Measurements from ENCODE around the gene CCPG1. TPM values are rescaled to one million over a fixed set of nuclear protein-coding genes. Genes with fewer than 3 reads are reported as not detected.
A peak's percentile ranks its signal among the peaks of the same experiment; 100 is the strongest.

CCPG1 gene
- total and polyA plus RNA-seq, 9 donors: 22.1 to 30.9 (median 27.3) TPM

DNA sequence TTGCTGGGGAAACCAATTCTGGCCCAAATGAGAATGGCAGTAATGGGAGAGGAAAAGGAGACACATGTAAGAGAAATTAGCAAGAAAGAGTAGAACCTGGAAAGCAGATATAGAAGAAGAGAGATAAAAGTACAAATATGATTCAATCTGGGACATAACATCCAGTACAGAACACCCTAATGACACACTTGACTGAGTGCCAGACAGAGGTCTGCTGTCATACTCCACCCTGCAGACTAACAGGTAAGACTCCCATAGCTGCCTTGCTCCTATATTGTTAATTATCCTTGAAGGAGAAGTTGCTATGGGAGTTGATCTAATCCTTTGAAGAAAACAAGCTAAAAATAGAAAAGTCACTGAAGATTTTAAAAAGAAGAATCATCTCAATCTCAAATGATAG is 21.1 kb downstream of the CCPG1 start:
- H3K36me3 ChIP-seq (ENCODE audit: control insufficient read depth, insufficient read depth, low read length): no peaks in the 10 kb centered on the region

GRCh38 chr15:55383687-55384086 is 24.5 kb downstream of the CCPG1 start:
- Histone ChIP-seq H3K27ac (ENCODE audit: low read length) (no peak overlapping the region), H3K4me1 (ENCODE audit: control insufficient read depth, insufficient read depth, low read length) (no peaks in the 10 kb centered on the region), H3K36me3 (ENCODE audit: control insufficient read depth, insufficient read depth, low read length) (peaks cover 4% of the 10 kb centered on the region), H3K9me3 (replicated peaks; ENCODE audit: control insufficient read depth, low read depth, low read length) (no peaks in the 10 kb centered on the region), H3K4me3 (ENCODE audit: low read length) (no peak overlapping the region), H3K27me3 (ENCODE audit: control insufficient read depth, insufficient read depth, low read length) (no peaks in the 10 kb centered on the region)
- no peak for DNase-seq
- 100% methylated on average over 1 of the region's 2 CpGs for WGBS (ENCODE audit: insufficient coverage)

More for the DNA sequence above, 21.1 kb downstream of the CCPG1 start:
- Histone ChIP-seq H3K9me3 (replicated peaks; ENCODE audit: control insufficient read depth, low read depth, low read length) (no peaks in the 10 kb centered on the region), H3K4me3 (ENCODE audit: low read length) (no peak overlapping the region), H3K27me3 (ENCODE audit: control insufficient read depth, insufficient read depth, low read length) (no peaks in the 10 kb centered on the region), H3K4me1 (ENCODE audit: control insufficient read depth, insufficient read depth, low read length) (no peaks in the 10 kb centered on the region), H3K27ac (ENCODE audit: low read length) (no peak overlapping the region)
- DNase-seq: no peak

- Histone ChIP-seq H3K36me3 (ENCODE audit: control insufficient read depth, insufficient read depth, low read length) (peaks cover 6% of the 10 kb centered on the region), H3K4me3 (ENCODE audit: low read length) (no peak overlapping the region), H3K27ac (ENCODE audit: low read length) (no peak overlapping the region), H3K27me3 (ENCODE audit: control insufficient read depth, insufficient read depth, low read length) (no peaks in the 10 kb centered on the region), H3K9me3 (replicated peaks; ENCODE audit: control insufficient read depth, low read depth, low read length) (no peaks in the 10 kb centered on the region), H3K4me1 (ENCODE audit: control insufficient read depth, insufficient read depth, low read length) (no peaks in the 10 kb centered on the region)
- no peak for DNase-seq
These were observed 26.6 kb downstream of the CCPG1 start for GRCh38 chr15:55381595-55381994.

DNA sequence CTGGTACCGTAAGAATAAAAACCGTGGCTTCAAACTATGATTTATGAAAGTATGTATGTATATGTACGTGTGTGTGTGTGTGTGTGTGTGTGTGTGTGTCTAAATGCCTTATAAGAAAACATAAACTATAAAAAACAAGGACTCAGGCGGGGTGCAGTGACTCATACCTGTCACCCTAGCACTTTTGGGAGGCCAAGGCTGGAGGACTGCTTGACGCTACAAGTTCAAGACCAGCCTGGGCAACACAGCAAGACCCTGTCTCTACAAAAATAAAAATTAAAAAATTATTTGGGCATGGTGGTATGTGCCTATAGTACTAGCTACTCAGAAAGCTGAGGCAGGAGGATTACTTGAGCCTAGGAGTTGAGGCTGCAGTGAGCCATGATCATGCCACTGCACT is 29.1 kb downstream of the CCPG1 start:
- Histone ChIP-seq H3K9me3 (replicated peaks; ENCODE audit: control insufficient read depth, low read depth, low read length) (no peaks in the 10 kb centered on the region), H3K4me3 (ENCODE audit: low read length) (no peak overlapping the region), H3K36me3 (ENCODE audit: control insufficient read depth, insufficient read depth, low read length) (peaks cover 6% of the 10 kb centered on the region), H3K27ac (ENCODE audit: low read length) (no peak overlapping the region), H3K27me3 (ENCODE audit: control insufficient read depth, insufficient read depth, low read length) (no peaks in the 10 kb centered on the region), H3K4me1 (ENCODE audit: control insufficient read depth, insufficient read depth, low read length) (no peaks in the 10 kb centered on the region)
- DNase-seq: no peak
- WGBS (ENCODE audit: insufficient coverage): no CpG with 5 or more reads among the region's 5 CpGs

- DNase-seq: no peak
- Histone ChIP-seq H3K9me3 (replicated peaks; ENCODE audit: control insufficient read depth, low read depth, low read length) (no peaks in the 10 kb centered on the region), H3K4me3 (ENCODE audit: low read length) (no peak overlapping the region), H3K4me1 (ENCODE audit: control insufficient read depth, insufficient read depth, low read length) (no peaks in the 10 kb centered on the region), H3K27ac (ENCODE audit: low read length) (no peak overlapping the region), H3K27me3 (ENCODE audit: control insufficient read depth, insufficient read depth, low read length) (no peaks in the 10 kb centered on the region), H3K36me3 (ENCODE audit: control insufficient read depth, insufficient read depth, low read length) (peaks cover 5% of the 10 kb centered on the region)
- WGBS (ENCODE audit: insufficient coverage): no CpG with 5 or more reads among the region's 3 CpGs
These were observed 35.3 kb downstream of the CCPG1 start for GRCh38 chr15:55372701-55373440.

- H3K27me3 ChIP-seq (ENCODE audit: control insufficient read depth, insufficient read depth, low read length): no peaks in the 10 kb centered on the region
- H3K27ac ChIP-seq (ENCODE audit: low read length): no peak overlapping the region
- no peak for DNase-seq
- H3K4me3 ChIP-seq (ENCODE audit: low read length): no peak overlapping the region
- no peaks in the 10 kb centered on the region for H3K4me1 ChIP-seq (ENCODE audit: control insufficient read depth, insufficient read depth, low read length)
- peaks cover 3% of the 10 kb centered on the region for H3K36me3 ChIP-seq (ENCODE audit: control insufficient read depth, insufficient read depth, low read length)
- WGBS (ENCODE audit: insufficient coverage): no CpG with 5 or more reads among the region's 1 CpG
- H3K9me3 ChIP-seq (replicated peaks; ENCODE audit: control insufficient read depth, low read depth, low read length): no peaks in the 10 kb centered on the region
These were observed 41.2 kb downstream of the CCPG1 start for GRCh38 chr15:55366981-55367380.

DNA sequence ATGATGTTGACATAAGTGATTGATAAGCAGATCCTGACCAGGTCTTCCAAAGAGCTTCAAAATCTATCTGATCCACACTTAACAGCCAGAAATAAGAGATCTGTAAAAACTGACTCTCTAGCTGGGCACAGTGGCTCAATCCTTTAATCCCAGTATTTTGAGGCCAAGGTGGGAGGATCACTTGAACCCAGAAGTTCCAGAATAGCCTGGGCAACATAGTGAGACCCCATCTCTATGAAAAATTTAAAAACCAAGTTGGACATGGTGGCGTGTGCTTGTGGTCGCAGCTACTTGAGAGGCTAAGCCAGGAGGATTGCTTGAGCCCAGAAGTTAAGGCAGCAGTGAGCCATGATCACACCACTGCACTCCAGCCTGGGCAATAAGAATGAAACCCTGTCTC is 45.5 kb downstream of the CCPG1 start:
- Histone ChIP-seq H3K27ac (ENCODE audit: low read length) (no peak overlapping the region), H3K9me3 (replicated peaks; ENCODE audit: control insufficient read depth, low read depth, low read length) (no peaks in the 10 kb centered on the region), H3K4me1 (ENCODE audit: control insufficient read depth, insufficient read depth, low read length) (no peaks in the 10 kb centered on the region), H3K27me3 (ENCODE audit: control insufficient read depth, insufficient read depth, low read length) (no peaks in the 10 kb centered on the region), H3K36me3 (ENCODE audit: control insufficient read depth, insufficient read depth, low read length) (peaks cover 10% of the 10 kb centered on the region), H3K4me3 (ENCODE audit: low read length) (no peak overlapping the region)
- WGBS (ENCODE audit: insufficient coverage): 100% methylated on average over 2 of the region's 2 CpGs
- no peak for DNase-seq

GRCh38 chr15:55361048-55361447 is 47.1 kb downstream of the CCPG1 start:
- Histone ChIP-seq H3K36me3 (ENCODE audit: control insufficient read depth, insufficient read depth, low read length) (peaks cover 10% of the 10 kb centered on the region), H3K27me3 (ENCODE audit: control insufficient read depth, insufficient read depth, low read length) (no peaks in the 10 kb centered on the region)
- 94% methylated on average over 3 of the region's 10 CpGs for WGBS (ENCODE audit: insufficient coverage)

GRCh38 chr15:55360256-55360655 is 47.9 kb downstream of the CCPG1 start:
- WGBS (ENCODE audit: insufficient coverage): no CpG with 5 or more reads among the region's 6 CpGs
- H3K9me3 ChIP-seq (replicated peaks; ENCODE audit: control insufficient read depth, low read depth, low read length): no peaks in the 10 kb centered on the region
- no peaks in the 10 kb centered on the region for H3K4me1 ChIP-seq (ENCODE audit: control insufficient read depth, insufficient read depth, low read length)
- DNase-seq: peak; percentile 5
- peaks cover 10% of the 10 kb centered on the region for H3K36me3 ChIP-seq (ENCODE audit: control insufficient read depth, insufficient read depth, low read length)
- no peak overlapping the region for H3K4me3 ChIP-seq (ENCODE audit: low read length)
- no peaks in the 10 kb centered on the region for H3K27me3 ChIP-seq (ENCODE audit: control insufficient read depth, insufficient read depth, low read length)
- H3K27ac ChIP-seq (ENCODE audit: low read length): no peak overlapping the region

More at GRCh38 chr15:55361048-55361447, 47.1 kb downstream of the CCPG1 start:
- no peaks in the 10 kb centered on the region for H3K9me3 ChIP-seq (replicated peaks; ENCODE audit: control insufficient read depth, low read depth, low read length)
- H3K4me1 ChIP-seq (ENCODE audit: control insufficient read depth, insufficient read depth, low read length): no peaks in the 10 kb centered on the region
- no peak overlapping the region for H3K27ac ChIP-seq (ENCODE audit: low read length)
- H3K4me3 ChIP-seq (ENCODE audit: low read length): no peak overlapping the region
- no peak for DNase-seq

- Histone ChIP-seq H3K9me3 (replicated peaks; ENCODE audit: control insufficient read depth, low read depth, low read length) (no peaks in the 10 kb centered on the region), H3K4me1 (ENCODE audit: control insufficient read depth, insufficient read depth, low read length) (no peaks in the 10 kb centered on the region), H3K4me3 (ENCODE audit: low read length) (no peak overlapping the region), H3K27me3 (ENCODE audit: control insufficient read depth, insufficient read depth, low read length) (no peaks in the 10 kb centered on the region), H3K36me3 (ENCODE audit: control insufficient read depth, insufficient read depth, low read length) (peaks cover 10% of the 10 kb centered on the region), H3K27ac (ENCODE audit: low read length) (no peak overlapping the region)
- DNase-seq: no peak
These were observed 49.7 kb downstream of the CCPG1 start for GRCh38 chr15:55358471-55358870.

DNA sequence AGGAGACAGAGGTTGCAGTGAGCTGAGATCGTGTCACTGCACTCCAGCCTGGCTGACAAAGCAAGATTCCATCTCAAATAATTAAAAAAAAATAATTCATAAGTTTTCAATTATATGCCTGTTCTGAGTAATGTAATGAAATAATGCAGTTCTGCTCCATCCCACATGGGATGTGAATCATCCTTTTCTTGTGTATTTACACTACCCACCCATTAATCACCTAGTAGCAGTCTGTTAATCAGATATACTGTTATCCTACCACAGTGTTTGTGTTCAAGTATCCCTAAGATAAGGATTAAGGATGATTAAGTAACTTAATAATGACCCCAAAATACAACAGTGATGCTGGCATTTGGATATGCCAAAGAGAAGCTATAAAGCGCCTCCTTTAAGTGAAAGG is 50.4 kb downstream of the CCPG1 start:
- Histone ChIP-seq H3K27ac (ENCODE audit: low read length) (no peak overlapping the region), H3K4me1 (ENCODE audit: control insufficient read depth, insufficient read depth, low read length) (no peaks in the 10 kb centered on the region), H3K36me3 (ENCODE audit: control insufficient read depth, insufficient read depth, low read length) (peaks cover 10% of the 10 kb centered on the region), H3K27me3 (ENCODE audit: control insufficient read depth, insufficient read depth, low read length) (no peaks in the 10 kb centered on the region), H3K9me3 (replicated peaks; ENCODE audit: control insufficient read depth, low read depth, low read length) (no peaks in the 10 kb centered on the region), H3K4me3 (ENCODE audit: low read length) (no peak overlapping the region)
- WGBS (ENCODE audit: insufficient coverage): no CpG with 5 or more reads among the region's 2 CpGs
- DNase-seq: no peak

Measured in muscle of leg (tissue), 11 donors.